Stimulated activated CD4-positive, alpha-beta T cell treated with anti-CD3 and anti-CD28 coated beads, Interleukin-4, amount 100 ng/mL, for 24 hours (primary cell): Measurements from ENCODE around the gene NCAM1.
A peak's percentile ranks its signal among the peaks of the same experiment; 100 is the strongest.
"Not testable (repeated sequence)": the region's sequence is repeated elsewhere in the genome, so short reads cannot be mapped to it uniquely, and the experiment has no call there.

ENCODE experiments used
- DNase-seq: peaks from one replicate; pipeline ENCODE4 v3.0.0-alpha.2; 2020

The NCAM1 gene

GRCh38 chr11:113286509-113287497, 325.6 kb downstream of the NCAM1 start:
- DNase-seq = no peak

- DNase-seq = no peak
These were observed 326.6 kb downstream of the NCAM1 start for GRCh38 chr11:113287801-113288200.

- DNase-seq = no peak
These were observed 327.2 kb downstream of the NCAM1 start for GRCh38 chr11:113288286-113288863.

- DNase-seq = peak; percentile 66
These were observed 328.4 kb downstream of the NCAM1 start for GRCh38 chr11:113289431-113290187.

- DNase-seq = no peak
These were observed 332.7 kb downstream of the NCAM1 start for GRCh38 chr11:113293936-113294335.

GRCh38 chr11:113295993-113296392, 334.8 kb downstream of the NCAM1 start:
- no peak for DNase-seq

- no peak for DNase-seq
These were observed 335.4 kb downstream of the NCAM1 start for GRCh38 chr11:113296447-113297205.

- not testable (repeated sequence) for DNase-seq
These were observed 337.3 kb downstream of the NCAM1 start for GRCh38 chr11:113298496-113298895.

GRCh38 chr11:113304916-113305315, 343.7 kb downstream of the NCAM1 start:
- no peak for DNase-seq

GRCh38 chr11:113305440-113306336, 344.5 kb downstream of the NCAM1 start:
- peak; percentile 73 for DNase-seq

GRCh38 chr11:113308601-113309000, 347.4 kb downstream of the NCAM1 start:
- DNase-seq = no peak

- no peak for DNase-seq
These were observed 350.3 kb downstream of the NCAM1 start for GRCh38 chr11:113311536-113311935.

GRCh38 chr11:113313601-113314000, 352.4 kb downstream of the NCAM1 start:
- no peak for DNase-seq

GRCh38 chr11:113314065-113314388, 352.8 kb downstream of the NCAM1 start:
- no peak for DNase-seq

GRCh38 chr11:113314389-113315301, 353.4 kb downstream of the NCAM1 start, which contains the start of gene TTC12:
Gene TTC12, plus strand, starts transcription at chr11:113314583. Its CDS starts 1,675 bp downstream, at chr11:113316258.
- peak; percentile 93 for DNase-seq

- no peak for DNase-seq
These were observed 354.6 kb downstream of the NCAM1 start for GRCh38 chr11:113315811-113316210.

- no peak for DNase-seq
These were observed 355.0 kb downstream of the NCAM1 start for GRCh38 chr11:113316256-113316655.

GRCh38 chr11:113317339-113317738, 356.1 kb downstream of the NCAM1 start:
- DNase-seq = no peak

- DNase-seq = no peak
These were observed 357.9 kb downstream of the NCAM1 start for GRCh38 chr11:113319085-113319484.

- no peak for DNase-seq
These were observed 360.9 kb downstream of the NCAM1 start for GRCh38 chr11:113322158-113322557.
